DND-41 (cell line): ENCODE results near the gene MRPL54.
"Not testable (repeated sequence)": the region's sequence is repeated elsewhere in the genome, so short reads cannot be mapped to it uniquely, and the experiment has no call there.

Source experiments
- ATAC-seq: fragments of 200-7000 bp; cut with Tn5 transposase; 3 replicates; pipeline ENCODE4 v1.9.1; 2021; ENCODE audit warnings: low read depth; ENCODE audit not compliant: insufficient read depth
- DNase-seq: peaks from one replicate; pipeline ENCODE4 v3.0.0-alpha.2; 2020
- H2AFZ ChIP-seq: 2 replicates; pipeline ENCODE4 v1.6.0; 2012; ENCODE audit warnings: low read depth, low read length
- H3K27ac ChIP-seq: 2 replicates; pipeline ENCODE4 v1.5.1; 2012; ENCODE audit warnings: low read length, inconsistent platforms
- H3K27me3 ChIP-seq: fragments of 200-600 bp; sonication (generic); 2 replicates; pipeline ENCODE4 v1.6.0; 2012; ENCODE audit warnings: low read length, mild to moderate bottlenecking, inconsistent platforms; ENCODE audit not compliant: insufficient read depth, poor library complexity
- H3K36me3 ChIP-seq: 2 replicates; pipeline ENCODE4 v1.5.1; 2012; ENCODE audit warnings: low read length, inconsistent platforms; ENCODE audit not compliant: insufficient read depth
- H3K4me1 ChIP-seq: 2 replicates; pipeline ENCODE4 v1.5.1; 2012; ENCODE audit warnings: mild to moderate bottlenecking, low read length; ENCODE audit not compliant: insufficient read depth
- H3K4me2 ChIP-seq: 2 replicates; pipeline ENCODE4 v1.6.0; 2012; ENCODE audit warnings: mild to moderate bottlenecking, moderate library complexity, low read length, inconsistent platforms; ENCODE audit not compliant: insufficient read depth
- H3K4me3 ChIP-seq, 2 experiments: fragments of 200-600 bp in 1 of 2; shearing (Covaris generic) in 1 of 2; 2 replicates each; pipeline ENCODE4 v1.5.1; 2012 to 2016; ENCODE audit warnings: inconsistent platforms in 2 of 2, low read length in 2 of 2, mild to moderate bottlenecking in 2 of 2, low read depth in 1 of 2, moderate library complexity in 1 of 2
- H3K79me2 ChIP-seq: 2 replicates; pipeline ENCODE4 v1.6.0; 2012; ENCODE audit warnings: low read length, inconsistent platforms; ENCODE audit not compliant: insufficient read depth
- H3K9ac ChIP-seq: 2 replicates; pipeline ENCODE4 v1.6.0; 2012; ENCODE audit warnings: low read depth, mild to moderate bottlenecking, inconsistent platforms, low read length, moderate library complexity
- H3K9me3 ChIP-seq: 2 replicates; pipeline ENCODE4 v1.5.1; 2012; ENCODE audit warnings: low read length, moderate library complexity, mild to moderate bottlenecking, inconsistent platforms; ENCODE audit not compliant: insufficient read depth, severe bottlenecking
- H4K20me1 ChIP-seq: 2 replicates; pipeline ENCODE4 v1.6.0; 2012; ENCODE audit warnings: low read length; ENCODE audit not compliant: insufficient read depth
- CTCF ChIP-seq: IDR thresholded peaks from 2 replicates; pipeline ENCODE4 v1.5.1; 2012; ENCODE audit warnings: borderline replicate concordance, low read length, moderate library complexity, mild to moderate bottlenecking; ENCODE audit not compliant: poor library complexity, severe bottlenecking; ENCODE audit errors: extremely low read depth
- EZH2 ChIP-seq: IDR thresholded peaks from 3 replicates; pipeline ENCODE4 v1.6.1; 2012; ENCODE audit warnings: borderline replicate concordance, low read depth, mild to moderate bottlenecking, moderate library complexity, low read length, inconsistent platforms; ENCODE audit not compliant: severe bottlenecking

Gene MRPL54

GRCh38 chr19:3765121-3765520 is 2.6 kb downstream of the MRPL54 start:
- peaks cover 35% of the 10 kb centered on the region for H3K36me3 ChIP-seq
- H3K27me3 ChIP-seq: no peaks in the 10 kb centered on the region
- H3K4me3 ChIP-seq: no peak overlapping the region
- ATAC-seq (no peak), DNase-seq (no peak)
- H3K9me3 ChIP-seq: no peaks in the 10 kb centered on the region
- no peaks in the 10 kb centered on the region for H4K20me1 ChIP-seq
- H3K79me2 ChIP-seq: peaks cover 19% of the 10 kb centered on the region
- peaks cover 28% of the 10 kb centered on the region for H3K4me1 ChIP-seq
- H2AFZ ChIP-seq: no peak overlapping the region
- TF ChIP-seq CTCF (no peak), EZH2 (no peak)
- no peak overlapping the region for H3K4me2 ChIP-seq
- no peak overlapping the region for H3K27ac ChIP-seq
- no peak overlapping the region for H3K9ac ChIP-seq

GRCh38 chr19:3765757-3766156 is 3.3 kb downstream of the MRPL54 start:
- H2AFZ ChIP-seq, H4K20me1 ChIP-seq, H3K27ac ChIP-seq, H3K27me3 ChIP-seq, H3K4me3 ChIP-seq, H3K9me3 ChIP-seq, H3K9ac ChIP-seq, DNase-seq, H3K4me2 ChIP-seq, ATAC-seq: not testable (repeated sequence)
- H3K79me2 ChIP-seq: peaks cover 13% of the 10 kb centered on the region
- H3K4me1 ChIP-seq: peaks cover 21% of the 10 kb centered on the region
- H3K36me3 ChIP-seq: peaks cover 34% of the 10 kb centered on the region

GRCh38 chr19:3766520-3766919 is 4.0 kb downstream of the MRPL54 start:
- Histone ChIP-seq H3K36me3 (peaks cover 34% of the 10 kb centered on the region), H4K20me1 (no peaks in the 10 kb centered on the region), H3K4me3 (no peak overlapping the region), H3K27ac (no peak overlapping the region), H3K79me2 (peaks cover 6% of the 10 kb centered on the region), H3K9me3 (no peaks in the 10 kb centered on the region), H3K4me1 (peaks cover 18% of the 10 kb centered on the region), H3K4me2 (no peak overlapping the region), H3K9ac (no peak overlapping the region), H3K27me3 (no peaks in the 10 kb centered on the region), H2AFZ (no peak overlapping the region)
- no peak for ATAC-seq
- DNase-seq: no peak
- TF ChIP-seq EZH2 (no peak), CTCF (no peak)

GRCh38 chr19:3767050-3767449 is 4.6 kb downstream of the MRPL54 start:
- H3K4me1 ChIP-seq: peaks cover 13% of the 10 kb centered on the region
- H4K20me1 ChIP-seq: no peaks in the 10 kb centered on the region
- H3K9me3 ChIP-seq: no peaks in the 10 kb centered on the region
- no peak overlapping the region for H3K9ac ChIP-seq
- H3K27me3 ChIP-seq: no peaks in the 10 kb centered on the region
- TF ChIP-seq EZH2: no peak
- no peak for TF ChIP-seq CTCF
- no peak overlapping the region for H3K4me3 ChIP-seq
- DNase-seq: no peak
- H3K4me2 ChIP-seq: no peak overlapping the region
- H3K79me2 ChIP-seq: peaks cover 6% of the 10 kb centered on the region
- ATAC-seq: no peak
- no peak overlapping the region for H3K27ac ChIP-seq
- no peak overlapping the region for H2AFZ ChIP-seq
- peaks cover 34% of the 10 kb centered on the region for H3K36me3 ChIP-seq
